Endometrium (tissue), 2 donors: Measurements from ENCODE around the gene ZNF394.
"Not testable (repeated sequence)": the region's sequence is repeated elsewhere in the genome, so short reads cannot be mapped to it uniquely, and the experiment has no call there.

Experiments used
- FAIRE-seq: peaks from 2 replicates; lab custom pipeline; 2012; peaks lifted over from hg19 to GRCh38; lab: Jason Lieb, UNC
- donor health status: control.
- donor health status: control.

The ZNF394 gene

DNA sequence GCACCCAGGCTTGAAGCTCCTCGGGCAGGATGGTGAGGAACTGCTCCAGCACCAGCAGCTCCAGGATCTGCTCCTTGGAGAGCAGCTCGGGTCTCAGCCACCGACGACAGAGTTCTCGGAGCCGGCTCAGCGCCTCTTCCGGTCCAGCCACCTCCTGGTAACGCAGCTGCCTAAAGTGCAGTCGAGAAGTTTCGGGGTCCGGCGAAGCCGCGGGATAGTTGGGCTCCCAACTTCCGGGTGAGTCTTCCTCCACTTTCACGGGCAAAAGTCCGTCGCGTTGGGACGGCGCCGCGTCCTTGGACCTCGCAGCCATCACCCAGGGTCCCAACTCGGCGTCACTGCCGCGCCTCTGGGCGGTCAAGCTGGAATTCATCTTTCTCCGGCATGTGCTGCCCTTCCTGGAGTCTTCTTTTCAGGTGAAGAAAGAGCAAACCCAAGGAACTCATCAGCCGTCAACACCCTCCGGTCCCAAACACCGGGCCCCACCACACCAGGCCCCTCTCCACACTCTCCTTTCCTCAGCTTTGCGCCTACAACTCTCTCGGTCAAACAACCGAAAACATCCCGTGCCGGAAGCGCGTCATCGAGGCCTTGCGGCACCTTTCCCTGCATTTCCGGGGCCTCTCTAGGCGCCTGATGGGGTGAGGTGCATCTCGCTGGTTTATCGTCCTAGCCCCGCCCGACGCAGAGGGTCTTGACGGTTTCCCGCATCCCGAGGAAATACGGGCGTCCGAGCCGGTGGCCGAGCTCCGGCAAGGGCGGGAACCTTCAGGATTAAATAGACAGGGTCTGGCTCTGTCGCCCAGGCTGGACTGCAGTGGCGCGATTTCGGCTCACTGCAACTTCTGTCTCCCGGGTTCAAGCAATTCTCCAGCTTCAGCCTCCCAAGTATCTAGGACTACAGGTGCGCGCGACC, at the start of gene ZNF394:
Gene ZNF394 (minus strand): TSS at position 561 of the 916 bp plus-strand sequence. CDS start 188 bp downstream, at position 373.
- no peak for FAIRE-seq

DNA sequence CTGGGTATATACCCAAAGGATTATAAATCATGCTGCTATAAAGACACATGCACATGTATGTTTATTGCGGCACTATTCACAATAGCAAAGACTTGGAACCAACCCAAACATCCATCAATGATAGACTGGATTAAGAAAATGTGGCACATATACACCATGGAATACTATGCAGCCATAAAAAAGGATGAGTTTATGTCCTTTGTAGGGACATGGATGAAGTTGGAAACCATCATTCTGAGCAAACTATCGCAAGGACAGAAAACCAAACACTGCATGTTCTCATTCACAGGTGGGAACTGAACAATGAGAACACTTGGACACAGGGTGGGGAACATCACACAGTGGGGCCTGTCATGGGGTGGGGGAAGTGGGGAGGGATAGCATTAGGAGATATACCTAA, 49.5 kb upstream of the ZNF394 start:
- FAIRE-seq: not testable (repeated sequence)

DNA sequence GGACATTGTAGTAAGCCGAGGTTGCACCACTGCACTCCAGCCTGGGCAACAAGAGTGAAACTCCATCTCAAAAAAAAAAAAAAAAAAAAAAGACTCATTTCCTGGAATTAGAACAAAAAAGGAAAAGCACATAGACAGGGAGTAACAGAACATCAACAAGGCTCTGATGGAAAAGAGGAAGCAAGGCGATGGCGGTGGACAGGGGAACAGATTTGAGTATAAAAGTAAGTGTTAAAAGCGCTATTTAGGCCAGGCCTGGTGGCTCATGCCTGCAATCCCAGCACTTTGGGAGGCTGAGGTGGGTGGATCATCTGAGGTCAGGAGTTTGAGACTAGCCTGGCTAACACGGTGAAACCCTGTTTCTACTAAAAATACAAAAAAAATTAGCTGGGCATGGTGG, 45.2 kb upstream of the ZNF394 start:
- FAIRE-seq: not testable (repeated sequence)

DNA sequence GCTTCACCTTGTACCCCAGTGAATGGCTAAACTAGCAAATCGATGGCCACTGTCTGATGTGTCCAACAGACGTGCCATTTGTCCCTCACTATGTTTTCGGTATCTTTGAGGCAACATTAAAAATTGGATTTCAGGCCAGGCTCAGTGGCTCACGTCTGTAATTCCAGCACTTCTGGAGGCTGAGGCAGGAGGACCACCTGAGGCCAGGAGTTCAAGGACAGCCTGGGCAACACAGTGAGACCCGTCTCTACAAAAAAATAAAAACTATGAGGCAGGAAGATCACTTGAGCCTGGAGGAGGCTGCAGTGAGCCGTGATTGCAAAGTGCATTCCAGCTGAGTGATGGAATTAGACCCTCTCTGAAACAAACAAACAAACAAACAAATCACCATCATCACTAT, 43.8 kb upstream of the ZNF394 start:
- FAIRE-seq: no peak

DNA sequence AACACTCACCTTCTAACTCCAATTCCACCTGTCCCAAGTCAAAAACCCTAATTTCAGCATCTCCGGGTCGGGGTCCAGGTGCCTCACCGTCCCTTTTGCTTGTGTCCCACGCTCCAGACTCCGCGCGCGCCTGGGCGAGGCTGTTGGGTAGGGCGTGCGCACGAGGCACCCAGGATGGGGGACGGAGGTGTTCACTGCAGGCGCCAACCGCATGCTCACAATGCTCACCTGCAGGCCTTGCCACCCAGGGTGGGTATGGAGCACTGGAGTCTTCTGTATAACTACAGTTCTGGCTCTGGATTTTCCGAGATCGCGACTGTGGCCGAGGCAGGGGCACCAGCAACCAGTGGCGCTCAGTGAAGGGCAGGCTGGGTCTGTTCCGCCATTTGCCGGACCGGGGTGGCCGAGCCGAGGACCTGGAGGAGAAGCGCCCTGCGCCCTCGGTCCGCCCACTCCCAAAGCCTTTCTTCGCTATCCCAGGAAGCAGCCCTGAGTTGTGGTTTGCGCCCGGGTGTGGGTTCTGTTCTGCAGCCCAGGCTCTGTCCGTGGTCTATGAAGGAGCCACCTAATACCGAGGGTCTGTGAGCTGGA, 43.1 kb upstream of the ZNF394 start:
- no peak for FAIRE-seq

DNA sequence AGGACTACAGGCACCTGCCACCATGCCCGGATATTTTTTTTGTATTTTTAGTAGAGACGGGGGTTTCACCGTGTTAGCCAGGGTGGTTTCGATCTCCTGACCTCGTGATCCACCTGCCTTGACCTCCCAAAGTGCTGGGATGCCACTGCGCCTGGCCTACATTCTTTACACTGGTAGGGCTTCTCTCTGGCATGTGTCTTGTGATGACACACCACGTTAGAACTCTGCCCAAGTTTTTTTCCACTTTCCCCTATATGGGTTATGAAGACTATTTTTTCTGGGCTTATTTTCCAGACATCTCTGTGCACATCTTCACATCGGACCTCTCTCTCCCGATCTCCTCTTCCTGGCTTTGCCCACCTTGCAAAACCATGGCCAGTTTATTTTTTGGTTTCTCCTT, 41.1 kb upstream of the ZNF394 start:
- no peak for FAIRE-seq

DNA sequence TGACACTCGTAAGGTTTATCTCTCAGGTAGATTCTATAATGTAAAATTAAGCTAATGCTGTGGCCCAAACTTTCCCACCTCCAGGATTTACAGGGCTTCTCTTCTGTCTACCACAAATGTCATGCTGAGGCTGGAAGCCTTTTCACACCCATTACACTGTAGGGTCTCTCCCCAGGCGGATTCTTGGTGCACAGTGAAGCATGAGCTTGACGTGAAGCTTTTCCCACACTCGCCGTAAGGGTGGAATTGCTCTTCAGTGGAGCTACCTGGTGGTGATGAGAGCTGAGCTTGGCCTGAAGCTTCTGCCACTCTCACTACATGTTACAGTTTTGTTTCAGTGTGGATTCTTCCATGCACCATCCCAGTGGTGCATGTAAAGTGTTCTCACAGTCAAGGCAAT, 40.5 kb upstream of the ZNF394 start:
- no peak for FAIRE-seq

DNA sequence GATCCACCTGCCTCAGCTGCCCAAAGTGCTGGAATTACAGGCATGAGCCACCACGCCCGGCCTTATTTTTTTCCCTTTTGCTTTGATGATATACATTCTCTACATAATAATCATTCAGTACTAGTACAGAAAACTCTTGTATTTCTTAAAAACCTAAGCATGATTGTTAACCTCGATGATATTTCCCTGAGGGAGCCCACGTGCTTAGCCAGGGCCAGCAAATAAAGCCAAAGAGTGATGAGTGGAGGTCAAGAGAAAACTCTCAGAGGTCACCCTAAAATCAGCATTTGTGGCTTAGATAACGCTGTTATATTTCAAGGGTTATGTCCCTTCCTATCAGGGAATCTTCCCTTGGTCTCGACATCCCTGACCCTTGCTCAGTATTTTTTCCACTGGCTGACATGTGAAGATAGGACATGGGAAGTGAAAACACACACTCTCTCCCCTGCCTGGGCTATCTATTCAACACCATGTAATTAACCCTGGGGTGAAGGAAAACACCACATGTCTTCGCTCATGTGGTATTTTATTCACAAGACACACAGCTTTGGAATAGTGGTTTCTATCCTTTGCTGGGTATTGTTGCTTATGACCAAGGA, 39.2 kb upstream of the ZNF394 start:
- FAIRE-seq: no peak

DNA sequence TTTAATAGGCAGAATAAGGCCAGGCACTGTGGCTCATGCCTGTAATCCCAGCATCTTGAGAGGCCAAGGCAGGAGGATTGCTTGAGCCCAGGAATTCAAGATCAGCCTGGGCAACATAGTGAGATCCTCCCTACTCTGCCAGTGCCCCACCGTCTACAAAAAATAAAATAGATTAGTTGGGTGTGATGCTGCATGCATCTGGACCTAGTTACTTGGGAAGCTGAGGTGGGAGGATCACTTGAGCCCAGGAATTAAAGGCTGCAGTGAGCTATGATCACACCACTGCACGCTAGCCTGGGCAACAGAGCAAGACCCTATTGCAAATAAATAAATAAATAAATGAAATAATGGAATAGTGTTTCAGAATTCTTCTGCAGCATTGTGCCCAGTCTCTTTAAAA, 35.6 kb upstream of the ZNF394 start:
- no peak for FAIRE-seq

DNA sequence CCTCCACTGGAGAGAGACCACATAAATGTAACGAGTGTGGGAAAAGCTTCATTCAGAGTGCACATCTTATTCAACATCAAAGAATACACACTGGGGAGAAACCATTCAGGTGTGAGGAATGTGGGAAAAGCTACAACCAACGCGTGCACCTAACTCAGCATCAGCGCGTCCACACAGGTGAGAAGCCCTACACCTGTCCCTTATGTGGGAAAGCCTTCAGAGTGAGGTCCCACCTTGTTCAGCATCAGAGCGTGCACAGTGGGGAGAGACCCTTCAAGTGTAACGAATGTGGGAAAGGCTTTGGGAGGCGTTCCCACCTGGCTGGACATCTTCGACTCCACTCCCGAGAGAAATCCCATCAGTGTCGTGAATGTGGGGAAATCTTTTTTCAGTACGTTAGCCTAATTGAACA, 31.3 kb upstream of the ZNF394 start:
- no peak for FAIRE-seq

DNA sequence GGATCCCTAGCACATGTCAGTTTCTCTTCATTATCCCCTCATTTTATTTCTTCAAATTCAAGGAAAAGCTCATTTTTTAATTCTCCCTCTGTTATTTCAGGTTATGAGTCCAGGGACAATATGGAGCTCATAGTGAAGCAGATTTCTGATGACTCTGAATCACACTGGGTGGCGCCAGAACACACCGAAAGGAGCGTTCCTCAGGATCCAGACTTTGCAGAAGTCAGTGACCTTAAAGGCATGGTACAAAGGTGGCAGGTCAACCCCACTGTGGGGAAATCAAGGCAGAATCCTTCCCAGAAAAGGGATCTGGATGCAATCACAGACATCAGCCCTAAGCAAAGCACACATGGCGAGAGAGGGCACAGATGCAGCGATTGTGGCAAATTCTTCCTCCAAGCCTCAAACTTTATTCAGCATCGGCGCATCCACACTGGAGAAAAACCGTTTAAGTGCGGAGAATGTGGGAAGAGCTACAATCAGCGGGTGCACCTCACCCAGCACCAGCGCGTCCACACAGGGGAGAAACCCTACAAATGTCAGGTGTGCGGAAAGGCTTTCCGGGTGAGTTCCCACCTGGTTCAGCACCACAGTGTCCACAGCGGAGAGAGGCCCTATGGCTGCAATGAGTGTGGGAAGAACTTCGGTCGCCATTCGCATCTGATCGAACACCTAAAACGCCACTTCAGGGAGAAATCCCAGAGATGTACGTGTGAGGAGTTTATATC, 25.8 kb upstream of the ZNF394 start:
- no peak for FAIRE-seq

DNA sequence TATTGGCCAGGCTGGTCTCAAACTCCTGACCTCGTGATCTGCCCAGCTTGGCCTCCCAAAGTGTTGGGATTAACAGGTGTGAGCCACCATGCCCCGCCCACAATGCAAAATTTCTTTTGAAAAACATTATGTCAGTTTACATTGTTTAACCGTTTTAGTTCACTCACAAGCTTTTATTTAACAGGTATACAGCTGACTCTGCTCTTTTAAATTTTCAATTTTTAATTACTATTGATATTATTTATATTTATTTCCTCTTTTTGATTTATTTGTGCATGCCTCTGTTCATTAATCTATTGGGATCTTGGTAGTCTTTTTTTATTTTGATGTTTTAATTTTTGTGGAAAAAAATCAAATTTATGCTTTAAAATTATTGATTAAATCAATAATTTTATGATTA, 21.3 kb upstream of the ZNF394 start:
- no peak for FAIRE-seq

DNA sequence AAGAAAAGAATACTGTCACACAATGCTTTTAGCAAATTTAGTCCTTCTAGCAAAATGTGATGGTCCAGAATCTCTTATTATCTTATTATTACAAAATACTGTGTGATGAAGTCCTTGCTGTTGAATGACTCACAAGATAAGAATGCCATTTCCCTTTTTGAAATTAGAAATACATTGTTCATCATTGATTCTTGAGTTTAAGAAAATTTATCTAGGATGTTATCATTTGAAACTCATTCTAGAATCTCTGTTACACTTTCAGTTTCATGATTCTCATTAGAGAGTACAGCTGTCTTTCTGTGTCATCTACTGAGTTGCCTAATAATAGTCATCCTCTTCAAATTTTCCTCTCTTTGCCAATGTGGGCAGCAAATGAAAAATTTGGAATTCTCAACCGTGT, 14.0 kb upstream of the ZNF394 start:
- no peak for FAIRE-seq

DNA sequence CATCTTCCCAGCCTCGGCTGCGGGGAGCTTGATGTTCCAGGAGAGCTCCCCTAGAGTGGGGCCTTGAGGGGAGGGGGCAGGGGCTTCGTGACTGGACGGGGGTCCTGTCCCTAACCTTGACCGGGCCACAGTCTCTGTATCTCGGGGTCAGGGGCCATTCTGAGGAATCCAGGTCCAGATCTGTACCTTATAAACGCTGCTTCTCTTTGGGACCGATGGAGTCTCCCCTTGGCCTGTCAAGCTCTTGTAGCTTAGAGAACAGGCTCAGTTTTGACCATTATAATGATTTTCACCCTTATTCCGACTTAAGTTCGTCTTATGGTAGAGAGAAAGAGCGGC, 5.2 kb upstream of the ZNF394 start:
- FAIRE-seq: no peak

DNA sequence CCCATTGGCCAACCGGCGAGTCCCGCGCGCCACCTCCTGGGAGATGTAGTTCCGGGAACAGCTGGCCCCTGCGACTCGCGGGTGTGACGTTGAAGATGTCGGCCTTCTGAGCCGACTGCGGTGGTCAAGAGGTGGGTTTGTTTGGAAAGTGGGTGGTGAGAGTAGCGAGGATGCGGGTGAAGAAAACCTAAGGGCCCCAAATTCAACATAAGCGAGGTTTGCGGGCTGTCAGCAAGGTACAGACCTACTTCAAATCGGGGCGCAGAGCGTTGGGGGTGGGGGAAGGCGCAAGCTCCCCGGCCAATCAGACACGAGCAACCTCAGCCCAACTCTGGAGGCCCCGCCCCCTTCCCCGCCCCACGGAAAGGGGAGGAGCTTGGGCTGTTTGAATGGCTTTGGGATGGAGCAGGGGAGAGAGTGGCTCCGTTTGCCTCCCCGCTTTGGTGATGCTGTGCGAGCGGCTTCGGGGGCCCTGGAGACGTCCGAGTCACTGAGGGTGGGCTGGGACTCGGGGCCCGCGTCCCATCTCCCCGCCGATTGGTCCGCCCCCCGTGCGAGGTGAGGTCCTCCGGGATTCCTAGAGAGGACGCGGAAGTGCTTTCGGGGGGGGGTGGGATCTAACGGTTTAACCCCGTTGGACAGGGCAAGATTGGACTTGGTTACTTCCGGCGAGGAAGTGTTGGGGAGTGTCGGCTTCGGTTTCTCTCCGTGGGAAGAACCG, 4.7 kb upstream of the ZNF394 start, which contains the start of gene ZKSCAN5:
Gene ZKSCAN5 (plus strand): TSS at position 60 of the 721 bp plus-strand sequence. CDS start 1,383 bp downstream, outside the sequence.
- FAIRE-seq: no peak

DNA sequence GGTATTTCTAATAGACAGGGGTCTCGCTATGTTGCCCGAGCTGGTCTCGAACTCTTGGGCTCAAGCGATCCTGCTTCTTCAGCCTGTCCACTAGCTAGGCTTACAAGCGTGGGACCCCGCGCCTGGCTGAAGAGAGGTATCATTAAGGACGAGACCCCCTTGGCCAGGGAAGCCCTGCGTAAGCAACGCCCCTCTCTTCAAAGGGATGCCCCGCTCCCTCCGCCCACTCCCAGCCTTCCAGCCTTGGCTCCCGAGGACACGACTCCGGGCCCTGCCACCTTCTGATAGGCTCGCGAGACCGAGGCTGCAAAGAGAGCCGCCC, 4.2 kb upstream of the ZNF394 start:
- FAIRE-seq: peak; percentile 85

DNA sequence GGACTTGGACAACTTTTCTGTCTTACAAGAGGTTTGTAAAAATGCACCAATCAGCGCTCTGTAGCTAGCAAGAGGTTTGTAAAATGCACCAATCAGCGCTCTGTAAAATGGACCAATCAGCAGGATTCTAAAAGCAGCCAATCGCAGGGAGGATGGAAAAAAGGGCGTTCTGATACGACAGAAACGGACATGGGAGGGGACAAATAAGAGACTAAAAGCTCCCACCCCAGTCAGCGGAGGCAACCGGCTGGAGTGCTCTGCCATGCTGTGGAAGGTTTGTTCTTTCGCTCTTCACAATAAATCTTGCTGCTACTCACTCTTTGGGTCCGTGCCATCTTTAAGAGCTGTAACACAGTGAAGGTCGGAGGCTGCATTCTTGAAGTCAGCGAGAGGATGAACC, 1.2 kb upstream of the ZNF394 start:
- not testable (repeated sequence) for FAIRE-seq

DNA sequence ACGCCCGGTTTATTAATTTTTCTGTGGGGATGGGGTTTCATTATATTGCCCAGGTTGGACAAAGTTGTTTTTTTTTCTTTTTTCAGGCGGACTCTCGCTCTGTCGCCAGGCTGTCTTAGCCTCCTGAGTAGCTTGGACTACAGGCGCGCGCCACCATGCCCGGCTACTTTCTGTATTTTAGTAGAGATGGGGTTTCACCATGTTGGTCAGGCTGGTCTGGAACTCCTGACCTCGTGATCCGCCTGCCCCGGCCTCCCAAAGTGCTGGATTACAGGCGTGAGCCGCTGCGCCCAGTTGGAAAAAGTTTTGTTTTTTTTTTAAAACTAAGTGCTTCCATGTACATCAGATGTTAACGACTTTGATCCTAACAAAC, 542 bp upstream of the ZNF394 start:
- FAIRE-seq: no peak

DNA sequence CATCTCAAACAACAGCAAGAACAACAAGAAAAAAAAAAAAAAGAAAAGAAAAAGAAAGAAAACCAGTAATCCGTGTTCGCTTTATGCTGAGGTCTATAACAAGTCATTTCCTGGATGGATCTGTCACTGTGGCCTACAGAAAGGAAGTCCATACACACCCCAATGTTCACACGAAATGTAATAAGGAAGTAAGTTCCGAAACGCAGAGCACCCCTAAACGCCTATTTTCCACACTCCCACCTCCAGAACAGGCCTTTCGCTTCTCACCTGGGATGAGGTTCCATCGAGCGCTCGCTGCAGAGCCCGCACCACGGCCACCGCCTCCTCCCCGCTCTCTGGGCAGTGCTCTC, 735 bp downstream of the ZNF394 start:
- FAIRE-seq: no peak

DNA sequence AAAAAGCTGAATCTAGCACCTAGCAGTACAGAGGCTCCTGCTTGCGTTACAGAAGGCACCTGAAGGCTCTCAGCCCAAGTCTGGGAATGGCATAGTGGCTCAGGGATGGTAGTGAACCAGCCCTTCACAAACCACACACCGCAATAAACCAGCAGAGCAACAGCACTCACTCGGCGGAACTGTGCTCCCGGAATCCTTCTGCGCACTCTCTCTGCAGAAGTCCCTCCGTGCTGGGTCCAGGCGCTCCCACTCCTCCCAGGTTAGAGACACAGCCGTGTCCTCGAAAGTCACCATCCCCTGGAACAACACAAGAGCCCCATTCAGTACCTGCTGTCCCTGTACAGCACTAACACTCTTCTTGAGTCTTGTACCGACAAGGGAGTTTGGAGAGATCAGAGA, 1.5 kb downstream of the ZNF394 start:
- no peak for FAIRE-seq

DNA sequence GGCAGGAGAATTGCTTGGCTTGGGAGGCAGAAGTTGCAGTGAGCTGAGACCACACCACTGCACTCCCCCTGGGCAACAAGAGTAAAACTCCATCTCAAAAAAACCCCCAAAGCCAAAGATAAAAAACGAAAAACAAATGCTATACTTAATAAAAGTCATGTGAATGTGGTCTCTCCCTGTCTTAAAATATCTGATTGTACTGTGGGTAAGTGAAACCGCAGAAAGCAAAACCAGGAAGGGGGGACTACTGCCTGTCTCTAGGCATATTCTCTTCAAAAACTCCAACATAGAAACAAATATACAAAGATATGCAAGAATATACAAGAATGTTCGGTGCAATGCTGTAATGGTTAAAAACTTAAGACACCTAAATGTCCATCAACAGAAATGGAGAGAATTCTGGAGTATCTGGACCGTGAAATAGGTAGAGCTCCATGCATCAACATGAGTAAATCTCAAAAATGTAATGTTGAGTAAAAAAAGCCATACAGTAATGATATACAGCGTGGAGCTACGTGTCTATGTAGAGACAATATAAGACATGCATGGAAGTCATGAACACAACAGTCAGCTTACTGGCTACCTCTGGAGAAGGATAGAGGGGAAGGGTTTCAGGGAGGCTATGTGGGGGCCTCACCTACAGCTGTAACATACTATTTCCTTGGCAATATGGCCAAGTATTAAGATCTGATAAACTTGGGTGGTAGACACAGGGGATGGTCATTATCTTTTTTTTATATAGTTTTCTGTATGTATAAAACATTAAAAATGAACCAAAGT, 2.1 kb downstream of the ZNF394 start:
- no peak for FAIRE-seq
